Panc1 (cell line): Measurements from ENCODE around the gene MAIP1. TPM values are rescaled to one million over a fixed set of nuclear protein-coding genes. Genes with fewer than 3 reads are reported as not detected.
A peak's percentile ranks its signal among the peaks of the same experiment; 100 is the strongest.

Experiments used
- ATAC-seq: fragments of 200-7000 bp; cut with Tn5 transposase; 2 replicates; pipeline ENCODE4 v1.9.1; 2020; ENCODE audit warnings: mild to moderate bottlenecking, moderate library complexity
- BruUV-seq: library from RNA; stranded (reverse); fragments of 400-500 nt; replicated peaks from 2 replicates; lab custom pipeline; 2021; lab: Mats Ljungman, UMichigan
- CTCF ChIA-PET: fragments of 300-600 bp; sonication (Branson Sonifier 250); formaldehyde crosslinking; loops from one replicate; lab custom pipeline; 2022; ENCODE audit warnings: antibody characterized with exemption; lab: Charles Lee
- POLR2A ChIA-PET: fragments of 300-600 bp; sonication (Branson Sonifier 250); formaldehyde crosslinking; loops from one replicate; lab custom pipeline; 2022; ENCODE audit warnings: antibody characterized with exemption; lab: Charles Lee
- DNase-seq: peaks from one replicate; pipeline ENCODE4 v3.0.0-alpha.2; 2010; ENCODE audit warnings: low read depth, low spot score
- H3K27ac ChIP-seq: 2 replicates; pipeline ENCODE4 v1.5.1; 2011; ENCODE audit warnings: mild to moderate bottlenecking, low read length, inconsistent platforms
- H3K27me3 ChIP-seq: fragments of 200-500 bp; sonication (Bioruptor generic); 2 replicates; pipeline ENCODE4 v1.6.0; 2014; ENCODE audit warnings: low read length, inconsistent platforms; ENCODE audit not compliant: control insufficient read depth, insufficient read depth
- H3K36me3 ChIP-seq: fragments of 200-500 bp; sonication (Bioruptor generic); 2 replicates; pipeline ENCODE4 v1.5.1; 2014; ENCODE audit warnings: inconsistent platforms, mild to moderate bottlenecking, low read length, moderate library complexity; ENCODE audit not compliant: control insufficient read depth, insufficient read depth
- H3K4me1 ChIP-seq: 2 replicates; pipeline ENCODE4 v1.5.1; 2011; ENCODE audit warnings: inconsistent platforms, mild to moderate bottlenecking, low read length, moderate library complexity; ENCODE audit not compliant: control insufficient read depth, insufficient read depth
- H3K4me3 ChIP-seq, 2 experiments: 2 replicates each; pipeline ENCODE4 v1.5.1; 2011 to 2012; ENCODE audit warnings: low read depth in 2 of 2, low read length in 2 of 2, mild to moderate bottlenecking in 2 of 2, inconsistent platforms in 1 of 2, moderate library complexity in 1 of 2
- H3K9me3 ChIP-seq: fragments of 200-500 bp; sonication (Bioruptor generic); 2 replicates; pipeline ENCODE4 v1.5.1; 2014; ENCODE audit warnings: low read depth, mild to moderate bottlenecking, inconsistent platforms, low read length, moderate library complexity; ENCODE audit not compliant: control insufficient read depth, insufficient read depth
- CTCF ChIP-seq: fragments of 450-650 bp; IDR thresholded peaks from 2 replicates; pipeline ENCODE4 v1.5.1; 2017; ENCODE audit warnings: mild to moderate bottlenecking
- POLR2AphosphoS5 ChIP-seq: IDR thresholded peaks from 2 replicates; pipeline ENCODE4 v1.6.1; 2012; ENCODE audit warnings: mild to moderate bottlenecking, low read depth, low read length, moderate library complexity
- REST ChIP-seq, 2 experiments: IDR thresholded peaks; 2 replicates each; pipeline ENCODE4 v1.6.1; 2011 to 2012; ENCODE audit warnings: low read depth in 2 of 2, control low read depth in 1 of 2, low read length in 1 of 2, mild to moderate bottlenecking in 1 of 2, moderate library complexity in 1 of 2; ENCODE audit not compliant: insufficient read depth in 1 of 2
- in situ Hi-C: cut with HindIII; loops from 2 replicates; pipeline ENCODE4 v1.10.0; 2016; ENCODE audit warnings: low sequenced_read_pairs, low pct_unique_long_range_greater_than_20kb
- intact Hi-C: fragments of 100-400 bp; cut with micrococcal nuclease; formaldehyde crosslinking; loops from one replicate; pipeline ENCODE4 v1.10.0; 2022; ENCODE audit not compliant: unreplicated experiment
- total RNA-seq: library from RNA; stranded (reverse); gene quantifications from one replicate; pipeline ENCODE4 v1.2.1, GENCODE V29; 2021; ENCODE audit not compliant: unreplicated experiment

Gene MAIP1
- total RNA-seq, 1 experiment from 2014 or later = 20.9 TPM

- DNase-seq = no peak
- no peak for ATAC-seq
- intact Hi-C loops (no loop called here), in situ Hi-C loops (no loop called here)
- no peak overlapping the region for H3K4me3 ChIP-seq
- no peaks in the 10 kb centered on the region for H3K36me3 ChIP-seq
- no peak for TF ChIP-seq CTCF
- no peaks in the 10 kb centered on the region for H3K9me3 ChIP-seq
- no TSS peak for BruUV-seq
- H3K27me3 ChIP-seq = no peaks in the 10 kb centered on the region
- ChIA-PET CTCF (no interaction called here), POLR2A (no interaction called here)
- H3K4me1 ChIP-seq = peaks cover 2% of the 10 kb centered on the region; the same call in 1 of the 2 replicates
- H3K27ac ChIP-seq = no peak overlapping the region
Measured at GRCh38 chr2:199972088-199972626, 16.8 kb downstream of the MAIP1 start.

- no peak overlapping the region for H3K27ac ChIP-seq
- no TSS peak for BruUV-seq
- ChIA-PET POLR2A (interaction anchor here (0.6 kb wide), 1 partner anchor 534 kb away, joined by 5 read pairs; no protein-coding TSS in a partner anchor), CTCF (interaction anchor here (0.5 to 0.9 kb wide), 4 partner anchors 12 to 536 kb away, joined by 3 to 6 read pairs (median 4); partner anchors contain the start of gene KCTD18)
- no peaks in the 10 kb centered on the region for H3K27me3 ChIP-seq
- intact Hi-C loops (loop anchor here (1.0 kb wide), 1 partner anchor 730 kb away; no protein-coding TSS in a partner anchor), in situ Hi-C loops (no loop called here)
- H3K36me3 ChIP-seq = no peaks in the 10 kb centered on the region
- H3K9me3 ChIP-seq = no peaks in the 10 kb centered on the region
- H3K4me1 ChIP-seq = peaks cover 7% of the 10 kb centered on the region
- H3K4me3 ChIP-seq = no peak overlapping the region
- TF ChIP-seq CTCF = peak; percentile 67; the same call in 1 of the 2 replicates
- no peak for TF ChIP-seq POLR2AphosphoS5
- no peak for TF ChIP-seq REST (IDR thresholded peaks at IDR 0.05; ENCODE audit: insufficient read depth in 1 of 2, low read depth in 2 of 2, low read length in 1 of 2)
- peak; percentile 89 for ATAC-seq
- no peak for DNase-seq
Measured at GRCh38 chr2:199973703-199974102, 18.3 kb downstream of the MAIP1 start.
